GM12872 (cell line): Measurements from ENCODE around the gene CNTN3.

Source experiments
- TF ChIP-seq, protein P1 (sequence below): IDR thresholded peaks from 3 replicates; pipeline ENCODE4 v1.5.1; 2011; ENCODE audit warnings: low read depth, mild to moderate bottlenecking, low read length, moderate library complexity; ENCODE audit not compliant: insufficient read depth

The CNTN3 gene

GRCh38 chr3:74626011-74626410 lies 11.6 kb upstream of the CNTN3 start:
- TF ChIP-seq, protein P1, sequence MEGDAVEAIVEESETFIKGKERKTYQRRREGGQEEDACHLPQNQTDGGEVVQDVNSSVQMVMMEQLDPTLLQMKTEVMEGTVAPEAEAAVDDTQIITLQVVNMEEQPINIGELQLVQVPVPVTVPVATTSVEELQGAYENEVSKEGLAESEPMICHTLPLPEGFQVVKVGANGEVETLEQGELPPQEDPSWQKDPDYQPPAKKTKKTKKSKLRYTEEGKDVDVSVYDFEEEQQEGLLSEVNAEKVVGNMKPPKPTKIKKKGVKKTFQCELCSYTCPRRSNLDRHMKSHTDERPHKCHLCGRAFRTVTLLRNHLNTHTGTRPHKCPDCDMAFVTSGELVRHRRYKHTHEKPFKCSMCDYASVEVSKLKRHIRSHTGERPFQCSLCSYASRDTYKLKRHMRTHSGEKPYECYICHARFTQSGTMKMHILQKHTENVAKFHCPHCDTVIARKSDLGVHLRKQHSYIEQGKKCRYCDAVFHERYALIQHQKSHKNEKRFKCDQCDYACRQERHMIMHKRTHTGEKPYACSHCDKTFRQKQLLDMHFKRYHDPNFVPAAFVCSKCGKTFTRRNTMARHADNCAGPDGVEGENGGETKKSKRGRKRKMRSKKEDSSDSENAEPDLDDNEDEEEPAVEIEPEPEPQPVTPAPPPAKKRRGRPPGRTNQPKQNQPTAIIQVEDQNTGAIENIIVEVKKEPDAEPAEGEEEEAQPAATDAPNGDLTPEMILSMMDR = no peak

GRCh38 chr3:74624301-74624700 lies 9.8 kb upstream of the CNTN3 start:
- TF ChIP-seq, protein P1 = no peak

DNA sequence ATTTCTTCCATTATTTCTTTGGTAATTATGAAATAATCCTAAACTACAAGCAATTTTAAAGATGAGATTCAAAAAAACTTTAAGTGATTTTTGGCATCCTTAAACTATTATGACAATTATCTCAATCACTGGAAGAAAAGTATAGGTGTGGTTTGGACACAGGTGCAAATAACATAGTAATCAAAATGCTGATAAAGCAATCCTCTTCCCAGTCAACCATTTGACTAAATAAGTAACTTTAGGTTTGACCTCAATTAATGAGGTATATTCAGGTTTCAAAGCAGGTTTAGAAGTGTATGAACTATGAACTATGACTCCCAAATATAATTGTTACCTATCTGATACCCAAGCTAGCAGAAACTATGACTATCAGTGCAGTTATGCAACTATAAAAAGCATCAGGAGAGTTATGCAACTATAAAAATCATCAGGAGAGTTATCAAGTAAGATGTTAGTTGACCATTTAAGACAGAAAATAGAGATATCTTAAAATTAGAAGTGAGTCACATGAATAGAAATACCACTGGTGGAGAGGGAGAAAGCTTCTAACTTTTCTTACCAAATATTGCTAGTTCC lies 8.9 kb upstream of the CNTN3 start:
- TF ChIP-seq, protein P1 = no peak

DNA sequence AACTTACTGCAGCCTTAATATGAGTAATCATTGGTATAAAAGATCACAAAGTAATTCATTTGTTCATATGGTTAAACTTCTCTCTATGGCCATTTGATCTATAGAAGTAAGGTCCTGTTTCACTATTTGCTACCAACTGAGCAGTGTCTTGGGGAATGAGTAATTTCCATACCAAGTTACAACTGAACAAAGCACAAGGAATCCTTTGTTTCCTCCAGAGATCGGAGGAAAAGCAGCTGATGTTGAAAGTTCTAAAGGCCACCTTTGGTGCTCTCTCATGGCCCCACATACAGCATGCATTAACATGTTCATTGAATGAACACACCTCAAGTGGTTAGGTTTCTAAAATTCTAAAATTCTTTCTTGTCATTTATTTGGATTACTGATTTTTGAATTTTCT lies 7.1 kb upstream of the CNTN3 start:
- TF ChIP-seq, protein P1 = no peak

DNA sequence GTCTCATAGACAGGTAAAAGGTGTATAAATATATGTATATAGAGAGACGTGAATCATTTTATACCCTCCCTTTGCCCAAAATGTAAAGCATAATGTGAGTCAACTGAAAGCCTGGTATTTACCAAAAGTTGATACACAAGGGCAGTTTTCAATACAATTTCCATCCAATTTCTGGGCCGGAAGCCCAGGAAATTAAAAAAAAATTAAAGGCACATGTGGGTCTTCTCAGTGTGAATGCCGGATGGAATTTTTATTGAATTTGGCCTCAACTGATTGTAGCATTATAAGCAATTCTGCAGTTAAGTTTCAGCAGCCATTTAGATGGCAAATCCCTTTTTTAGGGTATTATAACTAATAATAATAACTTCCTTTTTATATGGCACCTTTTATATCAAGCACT lies 3.3 kb upstream of the CNTN3 start:
- TF ChIP-seq, protein P1 = no peak

- TF ChIP-seq, protein P1 = no peak
Measured at GRCh38 chr3:74613521-74614106, 845 bp downstream of the CNTN3 start.

- TF ChIP-seq, protein P1 = no peak
Measured at GRCh38 chr3:74613060-74613459, 1.4 kb downstream of the CNTN3 start.

- TF ChIP-seq, protein P1 = no peak
Measured at GRCh38 chr3:74611206-74611605, 3.3 kb downstream of the CNTN3 start.
